Neural crest cell (in vitro differentiated cells): ENCODE data around the gene KCNMB4. TPM values are rescaled to one million over a fixed set of nuclear protein-coding genes. Genes with fewer than 3 reads are reported as not detected.

Experiments used
- DNase-seq: peaks from one replicate; pipeline ENCODE4 v3.0.0; 2021; ENCODE audit warnings: low read depth, mixed read lengths, low spot score
- H3K27ac Mint-ChIP-seq: one replicate; pipeline ENCODE4 v1.8.0; 2021; ENCODE audit warnings: mild to moderate bottlenecking, mixed read lengths; ENCODE audit not compliant: unreplicated experiment
- H3K27me3 Mint-ChIP-seq: 2 replicates; pipeline ENCODE4 v1.8.0; 2021; ENCODE audit warnings: low read depth, mild to moderate bottlenecking, mixed read lengths
- H3K36me3 Mint-ChIP-seq: 2 replicates; pipeline ENCODE4 v1.8.0; 2021; ENCODE audit warnings: low read depth, mild to moderate bottlenecking, mixed read lengths
- H3K4me1 Mint-ChIP-seq: 2 replicates; pipeline ENCODE4 v1.8.0; 2021; ENCODE audit warnings: mixed read lengths
- H3K4me3 Mint-ChIP-seq: one replicate; pipeline ENCODE4 v1.8.0; 2021; ENCODE audit warnings: mild to moderate bottlenecking, mixed read lengths
- H3K9me3 Mint-ChIP-seq: 2 replicates; pipeline ENCODE4 v1.8.0; 2021; ENCODE audit warnings: mixed read lengths
- total RNA-seq: library from RNA; stranded (reverse); gene quantifications from 2 replicates; pipeline ENCODE4 v1.2.1, GENCODE V29; 2021
- TF ChIP-seq, protein P1 (sequence below): fragments of 200-600 bp; sonication (generic); conservative IDR thresholded peaks from 2 replicates; pipeline ENCODE4 v1.5.0; 2021; ENCODE audit warnings: antibody characterized with exemption, mild to moderate bottlenecking

Gene KCNMB4
- total RNA-seq, 1 donor from 2014 or later = 6.9 TPM

DNA sequence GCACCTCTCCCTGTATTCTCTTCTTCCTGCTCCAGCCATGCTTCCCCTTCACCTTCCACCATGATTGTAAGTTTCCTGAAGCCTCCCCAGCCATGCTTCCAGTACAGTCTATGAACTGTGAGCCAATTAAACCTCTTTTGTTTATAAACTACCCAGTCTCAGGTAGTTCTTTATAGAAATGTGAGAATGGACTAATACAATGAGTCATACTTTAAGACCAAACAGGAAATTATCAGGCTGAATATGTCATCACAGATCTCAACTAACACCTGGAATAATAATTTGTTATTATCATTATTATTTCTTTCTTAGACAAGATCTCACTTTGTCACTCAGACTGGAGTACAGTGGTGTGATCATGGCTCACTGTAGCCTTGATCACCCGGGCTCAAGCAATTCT, 85.4 kb downstream of the KCNMB4 start:
- Mint-ChIP-seq H3K9me3 (peaks cover 22% of the 10 kb centered on the region), H3K4me3 (no peak overlapping the region)

DNA sequence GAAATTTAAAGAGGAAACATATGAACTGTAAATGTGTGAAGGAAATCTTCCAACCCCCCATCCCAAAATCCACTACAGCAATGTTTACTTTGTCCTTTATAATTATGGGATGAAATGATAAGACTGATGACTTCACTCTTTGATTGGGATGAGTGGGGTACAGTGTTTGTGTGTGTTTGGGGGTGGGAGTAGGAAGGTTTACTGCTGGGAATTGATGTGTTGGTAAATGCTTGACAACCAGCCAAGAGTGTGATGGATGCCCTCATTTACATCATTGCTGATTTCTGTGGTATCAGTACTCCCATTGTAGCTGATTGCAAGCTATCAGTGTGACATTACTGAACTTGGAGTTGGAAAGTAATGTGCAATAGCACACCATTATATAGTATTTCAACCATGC, 90.9 kb downstream of the KCNMB4 start:
- Mint-ChIP-seq H3K27me3 (no peaks in the 10 kb centered on the region), H3K4me1 (no peaks in the 10 kb centered on the region), H3K27ac (no peak overlapping the region), H3K36me3 (peaks cover 9% of the 10 kb centered on the region), H3K4me3 (no peak overlapping the region), H3K9me3 (peaks cover 24% of the 10 kb centered on the region)
- TF ChIP-seq, protein P1, sequence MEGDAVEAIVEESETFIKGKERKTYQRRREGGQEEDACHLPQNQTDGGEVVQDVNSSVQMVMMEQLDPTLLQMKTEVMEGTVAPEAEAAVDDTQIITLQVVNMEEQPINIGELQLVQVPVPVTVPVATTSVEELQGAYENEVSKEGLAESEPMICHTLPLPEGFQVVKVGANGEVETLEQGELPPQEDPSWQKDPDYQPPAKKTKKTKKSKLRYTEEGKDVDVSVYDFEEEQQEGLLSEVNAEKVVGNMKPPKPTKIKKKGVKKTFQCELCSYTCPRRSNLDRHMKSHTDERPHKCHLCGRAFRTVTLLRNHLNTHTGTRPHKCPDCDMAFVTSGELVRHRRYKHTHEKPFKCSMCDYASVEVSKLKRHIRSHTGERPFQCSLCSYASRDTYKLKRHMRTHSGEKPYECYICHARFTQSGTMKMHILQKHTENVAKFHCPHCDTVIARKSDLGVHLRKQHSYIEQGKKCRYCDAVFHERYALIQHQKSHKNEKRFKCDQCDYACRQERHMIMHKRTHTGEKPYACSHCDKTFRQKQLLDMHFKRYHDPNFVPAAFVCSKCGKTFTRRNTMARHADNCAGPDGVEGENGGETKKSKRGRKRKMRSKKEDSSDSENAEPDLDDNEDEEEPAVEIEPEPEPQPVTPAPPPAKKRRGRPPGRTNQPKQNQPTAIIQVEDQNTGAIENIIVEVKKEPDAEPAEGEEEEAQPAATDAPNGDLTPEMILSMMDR = no peak
- no peak for DNase-seq

More for the DNA sequence above, 85.4 kb downstream of the KCNMB4 start:
- no peak for DNase-seq
- Mint-ChIP-seq H3K27ac (no peak overlapping the region), H3K36me3 (peaks cover 9% of the 10 kb centered on the region), H3K4me1 (no peaks in the 10 kb centered on the region), H3K27me3 (no peaks in the 10 kb centered on the region)
- TF ChIP-seq, protein P1 = no peak

DNA sequence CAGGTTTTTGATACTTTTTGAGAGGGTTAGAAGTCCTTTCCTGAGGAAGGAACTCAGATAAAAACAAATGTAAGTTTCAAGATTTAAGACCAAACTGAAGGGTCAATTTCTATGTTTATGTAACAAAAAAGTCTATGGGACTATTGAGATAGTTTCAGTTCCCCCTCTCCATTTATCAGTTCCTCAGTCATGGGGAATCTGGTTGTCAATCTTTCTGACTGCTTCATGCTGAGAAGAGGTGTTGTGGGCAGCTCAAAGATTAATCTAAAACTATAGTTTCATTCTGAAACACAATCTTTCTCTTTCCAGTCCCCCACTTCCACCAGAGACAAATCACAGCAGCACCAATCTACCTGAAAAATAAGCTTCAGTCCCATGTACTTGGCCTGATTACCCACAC, 93.7 kb downstream of the KCNMB4 start:
- no peak for DNase-seq
- H3K4me3 Mint-ChIP-seq = no peak overlapping the region
- H3K4me1 Mint-ChIP-seq = no peaks in the 10 kb centered on the region
- H3K36me3 Mint-ChIP-seq = peaks cover 13% of the 10 kb centered on the region
- no peaks in the 10 kb centered on the region for H3K27me3 Mint-ChIP-seq
- H3K9me3 Mint-ChIP-seq = peaks cover 34% of the 10 kb centered on the region
- no peak overlapping the region for H3K27ac Mint-ChIP-seq
- TF ChIP-seq, protein P1 = no peak

DNA sequence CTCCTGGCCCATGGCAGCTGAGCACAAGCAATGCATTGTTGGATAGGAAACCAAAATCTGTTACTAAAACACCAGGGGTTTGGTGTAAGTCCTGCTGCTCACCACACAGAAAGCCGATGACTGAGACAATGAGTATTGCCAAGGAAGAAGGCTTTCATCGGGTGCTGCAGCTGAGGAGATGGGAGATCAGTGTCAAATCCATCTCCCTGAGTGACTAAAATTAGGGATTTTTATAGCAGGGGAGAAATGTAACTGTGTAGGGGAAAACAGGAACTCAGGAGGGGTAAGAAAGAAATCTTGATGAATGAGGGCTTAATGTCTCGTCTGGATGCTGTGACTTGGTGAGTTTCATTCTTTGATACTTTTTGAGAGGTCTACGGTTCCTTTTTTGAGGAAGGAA, 97.9 kb downstream of the KCNMB4 start:
- no peaks in the 10 kb centered on the region for H3K27me3 Mint-ChIP-seq
- H3K27ac Mint-ChIP-seq = no peak overlapping the region
- H3K9me3 Mint-ChIP-seq = peaks cover 26% of the 10 kb centered on the region
- H3K4me3 Mint-ChIP-seq = no peak overlapping the region
- peaks cover 12% of the 10 kb centered on the region for H3K36me3 Mint-ChIP-seq
- DNase-seq = no peak
- H3K4me1 Mint-ChIP-seq = no peaks in the 10 kb centered on the region
- TF ChIP-seq, protein P1 = no peak

DNA sequence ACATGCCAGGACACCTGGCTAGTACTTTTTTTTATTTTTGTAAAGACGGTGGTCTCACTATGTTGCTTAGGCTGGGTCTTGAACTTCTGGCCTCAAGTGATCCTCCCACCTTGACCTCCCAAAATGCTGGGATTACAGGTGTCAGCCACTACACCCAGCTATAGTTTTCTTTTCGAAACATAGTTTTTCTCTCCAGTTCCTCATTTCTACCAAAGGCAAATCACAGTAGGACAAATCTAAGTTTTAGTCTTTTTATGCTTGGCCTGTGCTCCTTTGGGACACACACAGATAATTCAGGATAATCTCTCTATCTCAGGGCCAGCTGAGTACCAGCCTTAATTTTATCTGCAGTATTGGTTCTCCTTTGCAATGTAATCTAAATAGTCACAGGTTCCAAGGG, 100.7 kb downstream of the KCNMB4 start:
- Mint-ChIP-seq H3K9me3 (peaks cover 14% of the 10 kb centered on the region), H3K4me1 (no peaks in the 10 kb centered on the region), H3K27ac (no peak overlapping the region), H3K4me3 (no peak overlapping the region), H3K36me3 (peaks cover 7% of the 10 kb centered on the region), H3K27me3 (no peaks in the 10 kb centered on the region)
- TF ChIP-seq, protein P1 = no peak
- DNase-seq = no peak

DNA sequence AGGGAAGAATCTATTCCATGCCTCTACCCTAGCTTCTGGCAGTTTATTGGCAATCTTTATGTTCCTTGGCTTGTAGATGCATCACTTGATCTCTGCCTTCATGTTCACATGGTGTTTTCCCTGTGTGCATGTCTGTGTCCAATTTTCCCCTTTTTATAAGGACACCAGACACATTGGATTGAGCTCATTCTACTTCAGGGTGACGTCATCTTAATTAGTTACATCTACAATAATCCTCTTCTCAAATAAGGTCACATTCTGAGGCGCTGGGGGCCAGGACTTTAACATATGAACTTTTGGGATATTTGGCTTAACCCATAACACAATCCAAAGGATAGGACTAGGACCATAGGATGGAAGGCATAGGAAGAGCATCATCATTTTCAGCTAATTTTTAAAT, 101.4 kb downstream of the KCNMB4 start:
- Mint-ChIP-seq H3K4me1 (no peaks in the 10 kb centered on the region), H3K36me3 (peaks cover 7% of the 10 kb centered on the region), H3K27me3 (no peaks in the 10 kb centered on the region), H3K27ac (no peak overlapping the region), H3K4me3 (no peak overlapping the region), H3K9me3 (peaks cover 14% of the 10 kb centered on the region)
- no peak for DNase-seq
- TF ChIP-seq, protein P1 = no peak
